ENCODE results near the gene SHISA9. TPM values are rescaled to one million over a fixed set of nuclear protein-coding genes. Genes with fewer than 3 reads are reported as not detected.

The SHISA9 gene
- total RNA-seq, 2 donors from 2014 or later = 0.41 to 0.47 TPM

DNA sequence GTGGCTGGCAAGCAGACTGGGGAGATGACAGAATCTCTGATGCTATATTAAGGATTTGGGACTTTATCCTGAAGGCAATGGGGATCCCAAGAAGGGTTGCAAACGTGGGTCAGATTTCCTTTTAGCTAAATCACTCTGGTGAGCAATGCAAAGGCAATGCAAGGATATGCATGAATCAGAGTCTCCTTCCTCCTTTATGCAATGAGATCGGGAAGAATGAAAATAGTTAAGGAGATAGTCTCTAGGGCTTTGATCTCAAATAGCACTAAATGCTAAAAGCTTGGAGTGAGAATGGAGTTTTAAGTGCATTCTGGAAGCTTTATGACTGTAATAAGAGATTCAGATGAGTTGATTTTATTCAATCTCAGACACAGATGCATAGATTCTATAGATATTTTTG lies 27.2 kb upstream of the SHISA9 start:
- peaks cover 0 to 4% of the 10 kb centered on the region in 2 donors for H3K9me3 ChIP-seq
- H3K36me3 ChIP-seq = no peaks in the 10 kb centered on the region
- DNase-seq (ENCODE audit: low spot score) = no peak
- no peaks in the 10 kb centered on the region for H3K4me1 ChIP-seq
- H3K27me3 ChIP-seq = no peaks in the 10 kb centered on the region
- no peak overlapping the region for H3K27ac ChIP-seq
- TF ChIP-seq, protein P1, sequence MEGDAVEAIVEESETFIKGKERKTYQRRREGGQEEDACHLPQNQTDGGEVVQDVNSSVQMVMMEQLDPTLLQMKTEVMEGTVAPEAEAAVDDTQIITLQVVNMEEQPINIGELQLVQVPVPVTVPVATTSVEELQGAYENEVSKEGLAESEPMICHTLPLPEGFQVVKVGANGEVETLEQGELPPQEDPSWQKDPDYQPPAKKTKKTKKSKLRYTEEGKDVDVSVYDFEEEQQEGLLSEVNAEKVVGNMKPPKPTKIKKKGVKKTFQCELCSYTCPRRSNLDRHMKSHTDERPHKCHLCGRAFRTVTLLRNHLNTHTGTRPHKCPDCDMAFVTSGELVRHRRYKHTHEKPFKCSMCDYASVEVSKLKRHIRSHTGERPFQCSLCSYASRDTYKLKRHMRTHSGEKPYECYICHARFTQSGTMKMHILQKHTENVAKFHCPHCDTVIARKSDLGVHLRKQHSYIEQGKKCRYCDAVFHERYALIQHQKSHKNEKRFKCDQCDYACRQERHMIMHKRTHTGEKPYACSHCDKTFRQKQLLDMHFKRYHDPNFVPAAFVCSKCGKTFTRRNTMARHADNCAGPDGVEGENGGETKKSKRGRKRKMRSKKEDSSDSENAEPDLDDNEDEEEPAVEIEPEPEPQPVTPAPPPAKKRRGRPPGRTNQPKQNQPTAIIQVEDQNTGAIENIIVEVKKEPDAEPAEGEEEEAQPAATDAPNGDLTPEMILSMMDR (IDR thresholded peaks at IDR 0.05) = no peak
- H3K4me3 ChIP-seq = no peak overlapping the region

DNA sequence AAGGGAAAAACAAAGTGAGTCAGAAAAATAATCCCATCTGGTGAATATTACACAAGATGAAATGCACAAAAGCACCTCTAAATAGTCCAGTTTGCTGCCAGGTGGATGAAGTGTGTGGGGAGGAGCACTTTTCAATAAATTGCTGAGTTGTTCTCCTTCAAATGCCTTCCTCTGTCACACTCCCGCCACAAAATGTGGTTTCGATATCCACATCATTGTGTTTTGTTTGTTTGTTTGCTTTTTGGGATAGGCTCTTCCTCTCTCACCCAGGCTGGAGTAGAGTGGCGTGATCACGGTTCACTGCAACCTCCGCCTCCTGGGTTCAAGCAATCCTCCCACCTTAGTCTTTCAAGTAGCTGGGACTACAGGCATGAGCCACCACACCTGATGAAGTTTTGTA lies 24.6 kb upstream of the SHISA9 start:
- no peaks in the 10 kb centered on the region for H3K36me3 ChIP-seq
- no peaks in the 10 kb centered on the region for H3K9me3 ChIP-seq
- no peak overlapping the region for H3K4me3 ChIP-seq
- no peak for DNase-seq (ENCODE audit: low spot score)
- no peaks in the 10 kb centered on the region for H3K4me1 ChIP-seq
- H3K27ac ChIP-seq = no peak overlapping the region
- H3K27me3 ChIP-seq = no peaks in the 10 kb centered on the region
- TF ChIP-seq, protein P1 (IDR thresholded peaks at IDR 0.05) = no peak

- no peaks in the 10 kb centered on the region for H3K36me3 ChIP-seq
- H3K9me3 ChIP-seq = peaks cover 0 to 7% of the 10 kb centered on the region in 2 donors
- no peaks in the 10 kb centered on the region for H3K4me1 ChIP-seq
- H3K4me3 ChIP-seq = no peak overlapping the region
- no peak for DNase-seq (ENCODE audit: low spot score)
- H3K27ac ChIP-seq = no peak overlapping the region
- TF ChIP-seq, protein P1 (IDR thresholded peaks at IDR 0.05) = no peak
- H3K27me3 ChIP-seq = no peaks in the 10 kb centered on the region
Measured at GRCh38 chr16:12878973-12879372, 22.4 kb upstream of the SHISA9 start.

DNA sequence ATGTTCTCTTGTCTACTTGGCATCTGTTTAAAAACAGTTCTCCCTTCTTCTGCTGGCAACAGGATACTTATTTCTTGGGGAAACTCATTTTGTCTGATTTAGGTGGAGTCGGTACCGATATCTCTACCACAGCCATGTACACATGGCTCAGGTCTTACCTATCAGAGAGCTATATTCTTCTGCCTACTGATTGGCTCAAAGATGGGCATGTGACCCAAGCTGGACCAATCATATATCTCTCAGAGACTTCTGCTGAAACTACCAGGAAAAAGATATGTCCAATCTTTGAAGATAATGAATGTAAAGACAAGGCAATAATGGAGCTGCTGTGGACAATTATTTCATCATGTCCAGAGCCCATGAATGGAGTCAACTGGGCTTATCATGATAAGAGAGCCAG lies 21.6 kb upstream of the SHISA9 start:
- no peaks in the 10 kb centered on the region for H3K4me1 ChIP-seq
- no peaks in the 10 kb centered on the region for H3K36me3 ChIP-seq
- H3K27ac ChIP-seq = no peak overlapping the region
- H3K4me3 ChIP-seq = no peak overlapping the region
- TF ChIP-seq, protein P1 (IDR thresholded peaks at IDR 0.05) = no peak
- peaks cover 0 to 7% of the 10 kb centered on the region in 2 donors for H3K9me3 ChIP-seq
- DNase-seq (ENCODE audit: low spot score) = no peak
- H3K27me3 ChIP-seq = no peaks in the 10 kb centered on the region

GRCh38 chr16:12881182-12881581 lies 20.2 kb upstream of the SHISA9 start:
- no peaks in the 10 kb centered on the region for H3K4me1 ChIP-seq

GRCh38 chr16:12881740-12882139 lies 19.7 kb upstream of the SHISA9 start:
- no peak overlapping the region for H3K4me3 ChIP-seq
- no peaks in the 10 kb centered on the region for H3K4me1 ChIP-seq
- H3K36me3 ChIP-seq = no peaks in the 10 kb centered on the region
- TF ChIP-seq, protein P1 (IDR thresholded peaks at IDR 0.05) = no peak
- H3K27me3 ChIP-seq = no peaks in the 10 kb centered on the region
- DNase-seq (ENCODE audit: low spot score) = no peak
- peaks cover 0 to 7% of the 10 kb centered on the region in 2 donors for H3K9me3 ChIP-seq
- H3K27ac ChIP-seq = no peak overlapping the region

More at GRCh38 chr16:12881182-12881581, 20.2 kb upstream of the SHISA9 start:
- Histone ChIP-seq H3K27me3 (no peaks in the 10 kb centered on the region), H3K4me3 (no peak overlapping the region), H3K36me3 (no peaks in the 10 kb centered on the region), H3K27ac (no peak overlapping the region), H3K9me3 (peaks cover 0 to 7% of the 10 kb centered on the region in 2 donors)
- no peak for DNase-seq (ENCODE audit: low spot score)
- TF ChIP-seq, protein P1 (IDR thresholded peaks at IDR 0.05) = no peak
